Islet of Langerhans (tissue), 1 donor: ENCODE results near the gene PRL.

Experiments used
- FAIRE-seq: peaks from one replicate; lab custom pipeline; 2011; peaks lifted over from hg19 to GRCh38; lab: Jason Lieb, UNC

PRL gene

GRCh38 chr6:22296936-22297335 is at the start of gene PRL:
TSS of gene PRL (minus strand) at chr6:22297036. CDS start at chr6:22296982, 54 bp downstream.
- FAIRE-seq: no peak

GRCh38 chr6:22343864-22344263 is 47.0 kb upstream of the PRL start:
- no peak for FAIRE-seq

- FAIRE-seq: no peak
Observed at GRCh38 chr6:22334778-22335177, 37.9 kb upstream of the PRL start.

- FAIRE-seq: no peak
Observed at GRCh38 chr6:22333802-22334201, 37.0 kb upstream of the PRL start.

- FAIRE-seq: no peak
Observed at GRCh38 chr6:22332711-22333110, 35.9 kb upstream of the PRL start.

- FAIRE-seq: no peak
Observed at GRCh38 chr6:22332216-22332615, 35.4 kb upstream of the PRL start.

GRCh38 chr6:22330941-22331340 is 34.1 kb upstream of the PRL start:
- FAIRE-seq: no peak

- no peak for FAIRE-seq
Observed at GRCh38 chr6:22328474-22328873, 31.6 kb upstream of the PRL start.

- FAIRE-seq: no peak
Observed at GRCh38 chr6:22327881-22328280, 31.0 kb upstream of the PRL start.

GRCh38 chr6:22326500-22326899 is 29.7 kb upstream of the PRL start:
- no peak for FAIRE-seq

- no peak for FAIRE-seq
Observed at GRCh38 chr6:22325481-22325880, 28.6 kb upstream of the PRL start.

- no peak for FAIRE-seq
Observed at GRCh38 chr6:22323848-22324247, 27.0 kb upstream of the PRL start.

GRCh38 chr6:22322103-22323030 is 25.5 kb upstream of the PRL start:
- FAIRE-seq: no peak

- FAIRE-seq: no peak
Observed at GRCh38 chr6:22320750-22321149, 23.9 kb upstream of the PRL start.

GRCh38 chr6:22318404-22318803 is 21.6 kb upstream of the PRL start:
- no peak for FAIRE-seq

- FAIRE-seq: no peak
Observed at GRCh38 chr6:22313796-22314195, 17.0 kb upstream of the PRL start.

GRCh38 chr6:22308939-22309338 is 12.1 kb upstream of the PRL start:
- FAIRE-seq: no peak

- no peak for FAIRE-seq
Observed at GRCh38 chr6:22306741-22307466, 10.1 kb upstream of the PRL start.

- FAIRE-seq: no peak
Observed at GRCh38 chr6:22302838-22303237, 6.0 kb upstream of the PRL start.

GRCh38 chr6:22300273-22300998 is 3.6 kb upstream of the PRL start:
- no peak for FAIRE-seq

- FAIRE-seq: no peak
Observed at GRCh38 chr6:22298475-22298890, 1.6 kb upstream of the PRL start.

GRCh38 chr6:22296067-22296466 is 769 bp downstream of the PRL start:
- FAIRE-seq: no peak

- FAIRE-seq: no peak
Observed at GRCh38 chr6:22295145-22295544, 1.7 kb downstream of the PRL start.
